GM23338 (cell line): ENCODE results near the gene FRMD4A.

Source experiments
- CTCF ChIP-seq, 2 experiments: fragments of 200-600 bp in 1 of 2; sonication (generic) in 1 of 2; conservative IDR thresholded peaks; 2 replicates each; pipeline versions ENCODE4 v1.5.1 to v1.6.1; 2016 to 2017; ENCODE audit warnings: antibody characterized with exemption in 2 of 2, low read depth in 2 of 2, mild to moderate bottlenecking in 2 of 2, moderate library complexity in 1 of 2
- EZH2 ChIP-seq: fragments of 200-600 bp; sonication (generic); IDR thresholded peaks from one replicate; pipeline ENCODE4 v1.8.0; 2017; ENCODE audit warnings: antibody characterized with exemption, mild to moderate bottlenecking, low read depth; ENCODE audit not compliant: unreplicated experiment

- no peak for TF ChIP-seq EZH2
- TF ChIP-seq CTCF (conservative IDR thresholded peaks at IDR 0.05; ENCODE audit: low read depth in 2 of 2), result no peak
Observed at GRCh38 chr10:14378387-14378960, 47.8 kb upstream of the FRMD4A start.
